DLD1 (cell line): ENCODE results near the gene GSE1.

Experiments
- in situ Hi-C: cut with HindIII; loops from 2 replicates; pipeline ENCODE4 v1.10.0; 2017; ENCODE audit warnings: low sequenced_read_pairs

Gene GSE1

DNA sequence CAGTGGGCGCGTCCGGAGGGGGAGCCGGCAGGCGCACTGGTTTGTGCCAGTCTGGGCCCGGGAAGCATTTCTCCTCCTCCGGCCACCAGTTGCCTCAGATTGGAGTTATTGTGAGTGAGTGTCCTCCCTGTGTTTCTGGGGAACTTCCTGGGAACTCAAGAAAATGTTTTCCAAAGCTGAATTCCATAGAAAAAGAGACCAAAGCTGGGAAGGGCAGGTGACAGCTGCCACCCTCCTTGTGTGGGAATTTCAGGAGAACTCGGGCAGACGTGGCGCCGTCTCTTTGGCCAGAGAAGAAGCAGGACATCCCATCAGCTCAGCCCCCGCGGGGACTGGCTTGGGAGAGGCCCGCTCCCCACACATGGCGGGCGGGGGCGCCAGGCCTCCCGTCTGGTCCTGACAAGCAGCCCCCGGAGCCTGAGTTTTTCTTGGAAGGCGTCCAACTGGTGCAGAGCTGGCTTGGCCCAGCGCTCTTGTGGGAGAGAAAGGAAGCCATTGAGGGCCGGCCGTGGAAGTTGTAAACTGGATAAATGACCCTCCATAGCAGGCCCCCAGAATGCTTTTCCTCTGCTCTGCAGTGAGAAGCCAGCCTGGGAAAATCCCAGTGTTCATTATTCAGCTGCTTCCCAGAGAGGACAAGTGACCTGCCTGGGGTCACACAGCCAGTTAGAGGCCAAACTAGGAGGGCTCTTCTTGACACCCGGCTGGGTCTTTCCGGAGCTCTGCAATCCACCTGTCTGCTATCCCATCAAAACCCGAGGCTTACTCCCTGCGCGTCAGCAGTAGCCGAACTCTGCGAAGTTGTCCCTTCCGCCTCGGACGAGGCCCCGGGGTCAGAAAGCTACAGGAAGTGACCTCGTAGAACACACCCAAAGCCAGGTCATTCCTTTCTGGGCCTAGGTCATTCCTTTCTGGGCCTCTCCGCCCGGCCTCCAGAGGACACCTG lies 39.2 kb upstream of the GSE1 start:
- in situ Hi-C loops = no loop called here

GRCh38 chr16:85574672-85575475 lies 38.2 kb upstream of the GSE1 start:
- in situ Hi-C loops = no loop called here

DNA sequence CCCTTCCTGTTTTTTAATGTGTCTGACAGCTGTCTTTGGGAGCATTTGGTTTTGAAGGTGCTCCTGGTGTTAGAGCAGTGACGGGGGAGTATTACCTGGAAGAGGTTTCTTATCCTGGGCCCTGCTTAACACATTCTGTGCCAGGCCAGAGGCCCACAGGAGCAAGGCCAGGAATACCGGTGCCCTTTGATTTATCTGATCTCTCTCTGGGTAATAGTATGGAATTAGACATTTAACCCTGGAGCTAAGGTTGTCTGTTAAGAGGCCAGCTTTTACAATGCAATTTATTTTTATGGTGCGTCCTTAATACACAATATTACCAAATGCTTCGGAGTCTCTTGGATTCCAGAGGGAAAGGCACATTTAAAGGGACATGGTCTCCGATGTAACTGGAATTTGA lies 37.2 kb upstream of the GSE1 start:
- in situ Hi-C loops = no loop called here

DNA sequence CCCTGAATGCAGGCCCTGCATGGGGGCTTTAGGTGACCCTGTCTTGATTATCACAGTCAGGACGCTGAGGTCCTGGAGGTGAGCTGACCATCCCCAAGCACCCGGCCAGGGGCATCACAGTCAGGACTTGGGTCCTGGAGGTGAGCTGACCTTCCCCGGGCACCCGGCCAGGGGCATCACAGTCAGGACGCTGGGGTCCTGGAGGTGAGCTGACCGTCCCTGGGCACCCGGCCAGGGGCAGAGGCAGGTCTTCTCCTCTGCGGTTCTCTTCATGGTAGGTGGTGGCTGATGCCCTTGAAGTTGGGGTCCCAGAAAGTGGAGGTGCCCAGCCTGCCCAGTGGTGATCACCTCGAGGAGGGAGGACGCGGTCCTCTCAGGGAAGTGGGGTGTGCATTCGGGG lies 36.2 kb upstream of the GSE1 start:
- in situ Hi-C loops = no loop called here

DNA sequence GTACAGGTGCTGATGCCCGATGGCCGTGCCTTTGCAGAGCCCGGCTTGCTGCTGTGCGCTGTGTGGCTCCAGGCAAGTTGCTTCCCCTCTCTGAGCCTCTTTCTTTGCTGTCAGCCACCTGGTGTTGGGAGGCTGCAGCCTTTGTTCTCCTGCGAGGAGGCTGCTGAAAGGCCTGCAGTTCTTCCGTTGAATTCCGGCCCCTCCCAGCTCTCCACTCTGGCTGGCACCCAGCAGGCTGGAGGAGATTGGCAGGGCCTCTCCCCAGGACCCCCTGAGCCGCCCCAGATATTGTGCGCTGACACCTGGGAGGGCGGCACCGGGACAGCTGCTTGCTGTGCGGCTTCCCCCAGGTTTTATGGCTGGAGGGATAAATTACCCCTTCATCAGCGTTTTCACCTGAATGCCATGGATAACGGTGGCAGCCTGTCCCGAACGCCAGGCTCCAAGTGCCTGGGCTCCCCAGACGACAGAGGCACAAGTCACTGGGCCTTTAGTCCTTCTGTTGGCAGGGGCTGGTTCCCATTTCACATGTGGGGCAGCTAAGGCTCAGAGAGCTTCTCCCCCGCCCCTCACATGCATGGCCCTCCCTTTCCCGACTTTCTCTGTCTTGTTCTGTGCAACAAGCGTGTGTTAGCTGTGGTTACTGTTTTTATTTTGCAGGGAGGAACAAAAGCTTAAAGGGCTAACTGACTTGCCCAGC lies 35.1 kb upstream of the GSE1 start:
- in situ Hi-C loops = no loop called here

DNA sequence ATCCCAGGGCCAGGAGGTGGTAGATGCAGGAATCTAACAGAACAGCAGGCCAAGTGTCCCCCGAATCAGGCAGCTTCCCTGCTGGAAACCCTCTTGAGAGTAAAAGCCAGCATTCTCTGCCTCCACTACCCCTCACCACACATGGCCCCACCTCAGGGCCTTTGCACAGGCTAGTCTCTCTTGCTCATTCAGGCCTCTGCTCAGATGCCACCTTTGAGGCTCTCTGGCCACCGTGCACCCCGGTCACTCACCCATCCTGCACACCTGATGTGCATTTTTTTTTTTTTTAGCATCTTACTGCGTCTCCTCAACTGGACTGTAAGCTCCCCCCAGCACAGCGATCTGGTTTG lies 34.5 kb upstream of the GSE1 start:
- in situ Hi-C loops = no loop called here

- in situ Hi-C loops = no loop called here
Observed at GRCh38 chr16:85579191-85579590, 33.9 kb upstream of the GSE1 start.

DNA sequence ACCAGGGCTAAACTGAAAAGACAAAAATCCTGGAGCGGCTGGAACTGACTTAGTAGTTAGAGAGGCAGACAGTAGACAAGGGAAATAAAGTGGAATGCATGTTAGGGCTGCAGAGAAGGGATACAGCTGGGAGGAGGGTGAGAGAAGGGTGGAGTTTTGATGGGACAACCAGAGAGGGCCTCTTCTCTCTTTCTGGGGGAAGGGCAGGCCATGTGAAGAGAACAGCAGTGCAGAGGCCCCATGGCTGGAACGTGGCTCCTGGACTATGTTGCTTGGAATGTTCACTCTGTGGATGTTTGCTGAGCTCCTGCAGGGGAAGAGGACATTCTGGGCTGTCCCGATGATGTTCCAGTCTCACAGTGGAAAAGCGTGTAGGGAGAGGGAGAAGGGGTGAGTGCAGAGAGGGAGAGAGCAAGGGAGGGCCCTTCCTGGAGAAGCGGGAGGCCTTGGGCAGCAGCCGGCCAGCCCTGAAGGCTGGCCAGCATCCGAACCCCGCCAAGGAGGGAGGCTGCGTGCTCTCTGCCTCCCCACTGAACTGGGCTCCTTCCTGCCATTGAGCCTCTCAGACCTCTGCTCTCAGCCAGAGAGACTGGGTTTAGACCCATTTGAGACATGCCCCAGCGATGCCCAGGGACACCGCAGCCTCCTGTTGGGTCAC lies 33.1 kb upstream of the GSE1 start:
- in situ Hi-C loops = no loop called here

DNA sequence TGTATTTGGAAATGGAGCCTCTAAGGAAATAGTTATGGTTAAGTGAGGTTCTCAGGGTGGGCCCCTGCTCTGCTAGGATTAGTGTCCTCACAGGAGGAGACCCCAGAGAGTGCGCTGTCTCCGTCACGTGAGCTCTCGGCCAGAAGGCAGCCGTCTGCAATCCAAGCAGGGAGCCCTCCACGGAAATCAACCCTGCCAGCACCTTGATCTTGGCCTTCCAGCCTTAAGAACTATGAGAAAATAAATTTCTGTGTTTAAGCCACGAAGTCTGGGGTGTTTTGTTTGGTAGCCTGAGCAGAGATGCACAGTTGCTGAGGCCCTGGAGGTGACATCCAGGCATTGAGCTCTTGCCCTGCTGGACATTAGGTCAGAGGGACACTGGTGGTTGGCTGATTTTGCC lies 32.4 kb upstream of the GSE1 start:
- in situ Hi-C loops = no loop called here

GRCh38 chr16:85582229-85582991 lies 30.7 kb upstream of the GSE1 start:
- in situ Hi-C loops = no loop called here

GRCh38 chr16:85583491-85584181 lies 29.5 kb upstream of the GSE1 start:
- in situ Hi-C loops = no loop called here

GRCh38 chr16:85584267-85584666 lies 28.9 kb upstream of the GSE1 start:
- in situ Hi-C loops = no loop called here

- in situ Hi-C loops = no loop called here
Observed at GRCh38 chr16:85584819-85585282, 28.3 kb upstream of the GSE1 start.

GRCh38 chr16:85585711-85586110 lies 27.4 kb upstream of the GSE1 start:
- in situ Hi-C loops = no loop called here

- in situ Hi-C loops = no loop called here
Observed at GRCh38 chr16:85586380-85587104, 26.6 kb upstream of the GSE1 start.

- in situ Hi-C loops = no loop called here
Observed at GRCh38 chr16:85587762-85588556, 25.2 kb upstream of the GSE1 start.

- in situ Hi-C loops = no loop called here
Observed at GRCh38 chr16:85588562-85589503, 24.3 kb upstream of the GSE1 start.
